WTC11 (cell line): ENCODE measurements around the gene TP53INP2. TPM values are rescaled to one million over a fixed set of nuclear protein-coding genes. Genes with fewer than 3 reads are reported as not detected.
"Not testable (repeated sequence)": the region's sequence is repeated elsewhere in the genome, so short reads cannot be mapped to it uniquely, and the experiment has no call there.

ENCODE experiments used
- ATAC-seq: fragments of 200-7000 bp; cut with Tn5 transposase; 2 replicates; pipeline ENCODE4 v1.10.0; 2021; ENCODE audit warnings: mild to moderate bottlenecking, moderate library complexity
- CTCF ChIA-PET: fragments of 300-600 bp; sonication (Branson Sonifier 250); formaldehyde crosslinking; loops from one replicate; lab custom pipeline; 2021; ENCODE audit warnings: antibody characterized with exemption; lab: Charles Lee
- POLR2A ChIA-PET: fragments of 350-600 bp; sonication (Branson Sonifier 250); formaldehyde crosslinking; loops from one replicate; lab custom pipeline; 2021; ENCODE audit warnings: antibody characterized with exemption; lab: Charles Lee
- DNase-seq: peaks from one replicate; pipeline ENCODE4 v3.0.0; 2021; ENCODE audit warnings: low spot score
- H3K27ac Mint-ChIP-seq: 2 replicates; pipeline ENCODE4 v1.8.0; 2021; ENCODE audit warnings: mixed read lengths
- H3K27me3 Mint-ChIP-seq: 2 replicates; pipeline ENCODE4 v1.8.0; 2021; ENCODE audit warnings: low read depth, mild to moderate bottlenecking, moderate library complexity, mixed read lengths
- H3K36me3 Mint-ChIP-seq: 2 replicates; pipeline ENCODE4 v1.8.0; 2021; ENCODE audit warnings: mixed read lengths
- H3K4me1 Mint-ChIP-seq: 2 replicates; pipeline ENCODE4 v1.8.0; 2022; ENCODE audit warnings: mixed read lengths
- H3K4me3 Mint-ChIP-seq: 2 replicates; pipeline ENCODE4 v1.8.0; 2021; ENCODE audit warnings: mild to moderate bottlenecking, moderate library complexity, mixed read lengths
- H3K9me3 Mint-ChIP-seq: 2 replicates; pipeline ENCODE4 v1.8.0; 2021; ENCODE audit warnings: mixed read lengths
- CBFB ChIP-seq: sonication (generic); formaldehyde crosslinking; IDR thresholded peaks from 2 replicates; pipeline ENCODE4 v1.8.1; 2022; ENCODE audit warnings: mild to moderate bottlenecking, low read depth, missing genetic modification reagents
- CREB1 ChIP-seq: sonication (generic); formaldehyde crosslinking; IDR thresholded peaks from 2 replicates; pipeline ENCODE4 v1.8.0; 2023; ENCODE audit warnings: mild to moderate bottlenecking, missing genetic modification reagents
- E2F1 ChIP-seq: sonication (generic); formaldehyde crosslinking; IDR thresholded peaks from 2 replicates; pipeline ENCODE4 v1.8.0; 2022; ENCODE audit warnings: mild to moderate bottlenecking, missing genetic modification reagents
- E2F5 ChIP-seq: sonication (generic); formaldehyde crosslinking; IDR thresholded peaks from 2 replicates; pipeline ENCODE4 v1.8.1; 2022; ENCODE audit warnings: mild to moderate bottlenecking, moderate library complexity, missing genetic modification reagents
- ELF4 ChIP-seq: sonication (generic); formaldehyde crosslinking; IDR thresholded peaks from 2 replicates; pipeline ENCODE4 v1.8.1; 2022; ENCODE audit warnings: low read depth, mild to moderate bottlenecking, moderate library complexity, missing genetic modification reagents
- EMX1 ChIP-seq: fragments of 250-450 bp; sonication (Bioruptor Pico); IDR thresholded peaks from 2 replicates; pipeline ENCODE4 v1.8.0; 2021; ENCODE audit warnings: mild to moderate bottlenecking
- FOXJ3 ChIP-seq: sonication (generic); formaldehyde crosslinking; IDR thresholded peaks from 2 replicates; pipeline ENCODE4 v1.9.0; 2021; ENCODE audit warnings: missing genetic modification reagents, mild to moderate bottlenecking, borderline replicate concordance
- FOXK1 ChIP-seq: sonication (generic); formaldehyde crosslinking; IDR thresholded peaks from 2 replicates; pipeline ENCODE4 v1.8.0; 2022; ENCODE audit warnings: mild to moderate bottlenecking, moderate library complexity, missing genetic modification reagents
- GABPB1 ChIP-seq: sonication (generic); formaldehyde crosslinking; IDR thresholded peaks from 2 replicates; pipeline ENCODE4 v1.8.1; 2023; ENCODE audit warnings: mild to moderate bottlenecking, missing genetic modification reagents
- GTF2I ChIP-seq: fragments of 250-450 bp; sonication (Bioruptor Pico); conservative IDR thresholded peaks from 2 replicates; pipeline ENCODE4 v1.4.0; 2021; ENCODE audit warnings: mild to moderate bottlenecking
- NR2C2 ChIP-seq: sonication (generic); formaldehyde crosslinking; IDR thresholded peaks from 2 replicates; pipeline ENCODE4 v1.8.0; 2022; ENCODE audit warnings: mild to moderate bottlenecking, missing genetic modification reagents
- RELA ChIP-seq: sonication (generic); formaldehyde crosslinking; IDR thresholded peaks from 2 replicates; pipeline ENCODE4 v1.8.1; 2022; ENCODE audit warnings: missing genetic modification reagents, mild to moderate bottlenecking, borderline replicate concordance
- SMAD3 ChIP-seq: sonication (generic); formaldehyde crosslinking; IDR thresholded peaks from 2 replicates; pipeline ENCODE4 v1.8.0; 2022; ENCODE audit warnings: missing genetic modification reagents, mild to moderate bottlenecking, borderline replicate concordance
- SMAD4 ChIP-seq: sonication (generic); formaldehyde crosslinking; IDR thresholded peaks from 2 replicates; pipeline ENCODE4 v1.8.0; 2022; ENCODE audit warnings: mild to moderate bottlenecking, missing genetic modification reagents
- ZBTB21 ChIP-seq: sonication (generic); formaldehyde crosslinking; IDR thresholded peaks from 2 replicates; pipeline ENCODE4 v1.8.1; 2023; ENCODE audit warnings: mild to moderate bottlenecking, missing genetic modification reagents, borderline replicate concordance
- ZNF138 ChIP-seq: sonication (generic); formaldehyde crosslinking; conservative IDR thresholded peaks from 2 replicates; pipeline ENCODE4 v1.8.1; 2022; ENCODE audit warnings: mild to moderate bottlenecking, moderate library complexity, missing genetic modification reagents
- total RNA-seq: library from RNA; stranded (reverse); gene quantifications from 3 replicates; pipeline ENCODE4 v1.2.3, GENCODE V29; 2021
- TF ChIP-seq, protein P1 (sequence below): sonication (generic); formaldehyde crosslinking; conservative IDR thresholded peaks from 2 replicates; pipeline ENCODE4 v1.8.1; 2023; ENCODE audit warnings: mild to moderate bottlenecking, low read depth, missing genetic modification reagents, moderate library complexity
- TF ChIP-seq, protein P2 (sequence below): sonication (generic); formaldehyde crosslinking; IDR thresholded peaks from 2 replicates; pipeline ENCODE4 v1.8.1; 2023; ENCODE audit warnings: mild to moderate bottlenecking, missing genetic modification reagents
- TF ChIP-seq, protein P3 (sequence below): sonication (generic); formaldehyde crosslinking; IDR thresholded peaks from 2 replicates; pipeline ENCODE4 v1.8.1; 2023; ENCODE audit warnings: mild to moderate bottlenecking, missing genetic modification reagents, moderate library complexity
- TF ChIP-seq, protein P4 (sequence below): fragments of 250-450 bp; sonication (Bioruptor Pico); IDR thresholded peaks from 2 replicates; pipeline ENCODE4 v1.9.0; 2021; ENCODE audit warnings: mild to moderate bottlenecking, borderline replicate concordance

The TP53INP2 gene
- total RNA-seq, 1 experiment from 2014 or later, result 4.3 TPM

DNA sequence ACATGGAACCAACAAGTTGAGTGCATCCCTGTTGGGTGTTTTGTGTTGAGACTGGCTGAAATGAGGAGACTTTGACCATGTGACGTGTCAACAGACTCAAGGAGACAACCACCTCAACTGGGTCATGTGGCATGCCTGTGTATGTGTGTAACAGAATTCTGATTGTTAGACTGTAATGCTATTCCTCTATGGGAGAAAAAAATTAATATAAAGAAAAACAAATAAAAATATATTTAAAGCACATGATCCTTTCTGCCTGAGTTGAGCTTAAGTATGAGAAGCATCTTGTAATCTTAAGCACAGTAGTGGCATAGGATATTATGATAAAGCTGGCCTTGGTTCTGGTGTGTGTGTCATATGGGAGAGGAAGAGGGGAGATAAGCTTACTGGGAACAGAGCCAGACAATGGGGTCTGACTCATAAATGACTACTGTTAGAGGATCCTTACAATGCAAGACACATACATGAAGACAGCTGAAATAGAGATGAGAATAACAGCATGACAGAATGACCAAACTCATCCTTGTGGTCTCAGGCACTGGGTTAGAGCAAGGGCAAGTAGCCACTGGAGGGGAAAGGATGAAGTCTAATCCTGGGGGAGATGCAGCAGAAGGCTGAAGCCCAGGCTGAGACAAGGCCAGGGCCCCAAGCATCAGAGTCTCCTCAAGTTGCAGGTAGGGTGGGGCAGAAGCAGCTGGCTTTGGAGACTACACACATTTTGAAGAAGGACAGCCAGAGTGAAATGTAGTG is 9.2 kb downstream of the TP53INP2 start:
- Mint-ChIP-seq H3K27me3 (peaks cover 30% of the 10 kb centered on the region), H3K9me3 (no peaks in the 10 kb centered on the region), H3K4me3 (no peak overlapping the region), H3K36me3 (no peaks in the 10 kb centered on the region), H3K27ac (no peak overlapping the region), H3K4me1 (peaks cover 9% of the 10 kb centered on the region)
- TF ChIP-seq SMAD3 (CRISPR knock-in tag) (no peak), FOXK1 (CRISPR knock-in tag) (no peak), SMAD4 (no peak), FOXJ3 (CRISPR knock-in tag) (no peak), GABPB1 (CRISPR knock-in tag) (no peak), NR2C2 (CRISPR knock-in tag) (no peak), EMX1 (no peak), E2F1 (CRISPR knock-in tag) (no peak), ZNF138 (CRISPR knock-in tag) (no peak), GTF2I (CRISPR knock-in tag) (no peak), ELF4 (CRISPR knock-in tag) (no peak), RELA (CRISPR knock-in tag) (no peak), ZBTB21 (CRISPR knock-in tag) (no peak), CBFB (CRISPR knock-in tag) (no peak), CREB1 (CRISPR knock-in tag) (no peak), E2F5 (no peak)
- TF ChIP-seq, protein P1, sequence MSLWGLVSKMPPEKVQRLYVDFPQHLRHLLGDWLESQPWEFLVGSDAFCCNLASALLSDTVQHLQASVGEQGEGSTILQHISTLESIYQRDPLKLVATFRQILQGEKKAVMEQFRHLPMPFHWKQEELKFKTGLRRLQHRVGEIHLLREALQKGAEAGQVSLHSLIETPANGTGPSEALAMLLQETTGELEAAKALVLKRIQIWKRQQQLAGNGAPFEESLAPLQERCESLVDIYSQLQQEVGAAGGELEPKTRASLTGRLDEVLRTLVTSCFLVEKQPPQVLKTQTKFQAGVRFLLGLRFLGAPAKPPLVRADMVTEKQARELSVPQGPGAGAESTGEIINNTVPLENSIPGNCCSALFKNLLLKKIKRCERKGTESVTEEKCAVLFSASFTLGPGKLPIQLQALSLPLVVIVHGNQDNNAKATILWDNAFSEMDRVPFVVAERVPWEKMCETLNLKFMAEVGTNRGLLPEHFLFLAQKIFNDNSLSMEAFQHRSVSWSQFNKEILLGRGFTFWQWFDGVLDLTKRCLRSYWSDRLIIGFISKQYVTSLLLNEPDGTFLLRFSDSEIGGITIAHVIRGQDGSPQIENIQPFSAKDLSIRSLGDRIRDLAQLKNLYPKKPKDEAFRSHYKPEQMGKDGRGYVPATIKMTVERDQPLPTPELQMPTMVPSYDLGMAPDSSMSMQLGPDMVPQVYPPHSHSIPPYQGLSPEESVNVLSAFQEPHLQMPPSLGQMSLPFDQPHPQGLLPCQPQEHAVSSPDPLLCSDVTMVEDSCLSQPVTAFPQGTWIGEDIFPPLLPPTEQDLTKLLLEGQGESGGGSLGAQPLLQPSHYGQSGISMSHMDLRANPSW (CRISPR knock-in tag), result no peak
- TF ChIP-seq, protein P2, sequence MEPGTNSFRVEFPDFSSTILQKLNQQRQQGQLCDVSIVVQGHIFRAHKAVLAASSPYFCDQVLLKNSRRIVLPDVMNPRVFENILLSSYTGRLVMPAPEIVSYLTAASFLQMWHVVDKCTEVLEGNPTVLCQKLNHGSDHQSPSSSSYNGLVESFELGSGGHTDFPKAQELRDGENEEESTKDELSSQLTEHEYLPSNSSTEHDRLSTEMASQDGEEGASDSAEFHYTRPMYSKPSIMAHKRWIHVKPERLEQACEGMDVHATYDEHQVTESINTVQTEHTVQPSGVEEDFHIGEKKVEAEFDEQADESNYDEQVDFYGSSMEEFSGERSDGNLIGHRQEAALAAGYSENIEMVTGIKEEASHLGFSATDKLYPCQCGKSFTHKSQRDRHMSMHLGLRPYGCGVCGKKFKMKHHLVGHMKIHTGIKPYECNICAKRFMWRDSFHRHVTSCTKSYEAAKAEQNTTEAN (CRISPR knock-in tag), result no peak
- TF ChIP-seq, protein P3, sequence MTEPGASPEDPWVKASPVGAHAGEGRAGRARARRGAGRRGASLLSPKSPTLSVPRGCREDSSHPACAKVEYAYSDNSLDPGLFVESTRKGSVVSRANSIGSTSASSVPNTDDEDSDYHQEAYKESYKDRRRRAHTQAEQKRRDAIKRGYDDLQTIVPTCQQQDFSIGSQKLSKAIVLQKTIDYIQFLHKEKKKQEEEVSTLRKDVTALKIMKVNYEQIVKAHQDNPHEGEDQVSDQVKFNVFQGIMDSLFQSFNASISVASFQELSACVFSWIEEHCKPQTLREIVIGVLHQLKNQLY (CRISPR knock-in tag), result no peak
- TF ChIP-seq, protein P4, sequence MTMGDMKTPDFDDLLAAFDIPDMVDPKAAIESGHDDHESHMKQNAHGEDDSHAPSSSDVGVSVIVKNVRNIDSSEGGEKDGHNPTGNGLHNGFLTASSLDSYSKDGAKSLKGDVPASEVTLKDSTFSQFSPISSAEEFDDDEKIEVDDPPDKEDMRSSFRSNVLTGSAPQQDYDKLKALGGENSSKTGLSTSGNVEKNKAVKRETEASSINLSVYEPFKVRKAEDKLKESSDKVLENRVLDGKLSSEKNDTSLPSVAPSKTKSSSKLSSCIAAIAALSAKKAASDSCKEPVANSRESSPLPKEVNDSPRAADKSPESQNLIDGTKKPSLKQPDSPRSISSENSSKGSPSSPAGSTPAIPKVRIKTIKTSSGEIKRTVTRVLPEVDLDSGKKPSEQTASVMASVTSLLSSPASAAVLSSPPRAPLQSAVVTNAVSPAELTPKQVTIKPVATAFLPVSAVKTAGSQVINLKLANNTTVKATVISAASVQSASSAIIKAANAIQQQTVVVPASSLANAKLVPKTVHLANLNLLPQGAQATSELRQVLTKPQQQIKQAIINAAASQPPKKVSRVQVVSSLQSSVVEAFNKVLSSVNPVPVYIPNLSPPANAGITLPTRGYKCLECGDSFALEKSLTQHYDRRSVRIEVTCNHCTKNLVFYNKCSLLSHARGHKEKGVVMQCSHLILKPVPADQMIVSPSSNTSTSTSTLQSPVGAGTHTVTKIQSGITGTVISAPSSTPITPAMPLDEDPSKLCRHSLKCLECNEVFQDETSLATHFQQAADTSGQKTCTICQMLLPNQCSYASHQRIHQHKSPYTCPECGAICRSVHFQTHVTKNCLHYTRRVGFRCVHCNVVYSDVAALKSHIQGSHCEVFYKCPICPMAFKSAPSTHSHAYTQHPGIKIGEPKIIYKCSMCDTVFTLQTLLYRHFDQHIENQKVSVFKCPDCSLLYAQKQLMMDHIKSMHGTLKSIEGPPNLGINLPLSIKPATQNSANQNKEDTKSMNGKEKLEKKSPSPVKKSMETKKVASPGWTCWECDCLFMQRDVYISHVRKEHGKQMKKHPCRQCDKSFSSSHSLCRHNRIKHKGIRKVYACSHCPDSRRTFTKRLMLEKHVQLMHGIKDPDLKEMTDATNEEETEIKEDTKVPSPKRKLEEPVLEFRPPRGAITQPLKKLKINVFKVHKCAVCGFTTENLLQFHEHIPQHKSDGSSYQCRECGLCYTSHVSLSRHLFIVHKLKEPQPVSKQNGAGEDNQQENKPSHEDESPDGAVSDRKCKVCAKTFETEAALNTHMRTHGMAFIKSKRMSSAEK (CRISPR knock-in tag), result no peak
- no peak for ATAC-seq
- ChIA-PET POLR2A (interaction anchor here (0.6 kb wide), 1 partner anchor 22 kb away, joined by 3 read pairs; no protein-coding TSS in a partner anchor), CTCF (interaction anchor here (0.6 kb wide), 1 partner anchor 15 kb away, joined by 4 read pairs; no protein-coding TSS in a partner anchor)
- DNase-seq, result no peak

DNA sequence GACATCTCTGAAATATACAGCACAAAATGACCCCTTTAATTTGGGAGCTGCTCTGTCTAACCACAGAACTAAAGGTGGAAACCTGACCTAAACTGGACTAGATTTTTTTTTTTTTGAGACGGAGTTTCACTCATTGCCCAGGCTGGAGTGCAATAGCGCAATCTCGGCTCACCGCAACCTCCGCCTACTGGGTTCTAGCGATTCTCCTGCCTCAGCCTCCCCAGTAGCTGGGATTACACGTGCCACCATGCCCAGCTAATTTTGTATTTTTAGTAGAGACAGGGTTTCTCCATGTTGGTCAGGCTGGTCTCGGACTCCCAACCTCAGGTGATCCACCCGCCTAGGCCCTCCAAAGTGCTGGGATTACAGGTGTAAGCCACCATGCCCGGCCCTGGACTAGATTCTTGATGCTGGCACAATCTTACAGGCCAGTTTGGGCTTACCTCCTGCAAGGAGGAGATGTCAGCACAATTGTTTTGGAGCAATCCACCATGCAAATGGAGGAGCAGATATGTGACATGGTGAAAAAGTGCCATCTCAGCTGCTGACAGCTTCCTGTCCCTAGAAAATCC is 9.9 kb downstream of the TP53INP2 start:
- H3K27me3 Mint-ChIP-seq, result peaks cover 26% of the 10 kb centered on the region
- not testable (repeated sequence) for H3K9me3 Mint-ChIP-seq, H3K27ac Mint-ChIP-seq, H3K4me3 Mint-ChIP-seq, H3K4me1 Mint-ChIP-seq, H3K36me3 Mint-ChIP-seq, ATAC-seq, DNase-seq
- POLR2A ChIA-PET, result interaction anchor here (0.6 kb wide), 1 partner anchor 23 kb away, joined by 3 read pairs; no protein-coding TSS in a partner anchor
- CTCF ChIA-PET, result interaction anchor here (0.6 kb wide), 1 partner anchor 15 kb away, joined by 4 read pairs; no protein-coding TSS in a partner anchor
